IPS-20b (cell line): ENCODE measurements around the gene PPP1R12B.
"Not testable (repeated sequence)": the region's sequence is repeated elsewhere in the genome, so short reads cannot be mapped to it uniquely, and the experiment has no call there.

Source experiments
- H3K27ac ChIP-seq: one replicate; pipeline ENCODE4 v1.5.1; 2013; ENCODE audit warnings: low read length
- H3K27me3 ChIP-seq: 2 replicates; pipeline ENCODE4 v1.6.1; 2013; ENCODE audit warnings: mild to moderate bottlenecking, low read length, inconsistent platforms; ENCODE audit not compliant: insufficient read depth
- H3K36me3 ChIP-seq: 2 replicates; pipeline ENCODE4 v1.6.1; 2013; ENCODE audit warnings: low read depth, mild to moderate bottlenecking, inconsistent platforms, low read length, moderate library complexity; ENCODE audit not compliant: insufficient read depth
- H3K4me1 ChIP-seq: 2 replicates; pipeline ENCODE4 v1.6.1; 2013; ENCODE audit warnings: mild to moderate bottlenecking, control low read depth, inconsistent platforms, low read length, moderate library complexity; ENCODE audit not compliant: insufficient read depth
- H3K4me3 ChIP-seq: 2 replicates; pipeline ENCODE4 v1.5.1; 2013; ENCODE audit warnings: mild to moderate bottlenecking, low read length, inconsistent platforms
- H3K9ac ChIP-seq: 2 replicates; pipeline ENCODE4 v1.6.1; 2013; ENCODE audit warnings: low read depth, mild to moderate bottlenecking, inconsistent platforms, low read length, moderate library complexity
- H3K9me3 ChIP-seq: 2 replicates; pipeline ENCODE4 v1.6.1; 2013; ENCODE audit warnings: mild to moderate bottlenecking, low read depth, low read length, inconsistent platforms; ENCODE audit not compliant: insufficient read depth

Gene PPP1R12B

GRCh38 chr1:202569393-202570322 lies 221.2 kb downstream of the PPP1R12B start:
- H3K9ac ChIP-seq, result peak overlapping the region; percentile 31; the same call in 1 of the 2 replicates
- H3K27ac ChIP-seq, result no peak overlapping the region
- no peaks in the 10 kb centered on the region for H3K9me3 ChIP-seq
- peaks cover 39% of the 10 kb centered on the region for H3K4me1 ChIP-seq
- no peak overlapping the region for H3K4me3 ChIP-seq
- no peaks in the 10 kb centered on the region for H3K27me3 ChIP-seq
- H3K36me3 ChIP-seq, result no peaks in the 10 kb centered on the region

GRCh38 chr1:202571719-202572339 lies 223.3 kb downstream of the PPP1R12B start:
- Histone ChIP-seq H3K9me3 (no peaks in the 10 kb centered on the region), H3K27ac (no peak overlapping the region), H3K4me1 (peaks cover 32% of the 10 kb centered on the region), H3K27me3 (no peaks in the 10 kb centered on the region), H3K9ac (no peak overlapping the region), H3K4me3 (no peak overlapping the region), H3K36me3 (no peaks in the 10 kb centered on the region)

GRCh38 chr1:202572867-202573266 lies 224.4 kb downstream of the PPP1R12B start:
- no peaks in the 10 kb centered on the region for H3K9me3 ChIP-seq
- H3K4me1 ChIP-seq, result peaks cover 32% of the 10 kb centered on the region
- H3K27me3 ChIP-seq, result no peaks in the 10 kb centered on the region
- no peak overlapping the region for H3K4me3 ChIP-seq
- no peaks in the 10 kb centered on the region for H3K36me3 ChIP-seq
- no peak overlapping the region for H3K9ac ChIP-seq
- H3K27ac ChIP-seq, result no peak overlapping the region

- peaks cover 6% of the 10 kb centered on the region; the same call in 1 of the 2 replicates for H3K36me3 ChIP-seq
- H3K9me3 ChIP-seq, result no peaks in the 10 kb centered on the region
- H3K27me3 ChIP-seq, result no peaks in the 10 kb centered on the region
- H3K4me1 ChIP-seq, result peaks cover 42% of the 10 kb centered on the region
- no peak overlapping the region for H3K4me3 ChIP-seq
- no peak overlapping the region for H3K9ac ChIP-seq
- H3K27ac ChIP-seq, result no peak overlapping the region
These were observed 227.6 kb downstream of the PPP1R12B start for GRCh38 chr1:202575918-202576653.

GRCh38 chr1:202576816-202577215 lies 228.3 kb downstream of the PPP1R12B start:
- Histone ChIP-seq H3K9ac (peak overlapping the region; percentile 8; the same call in 1 of the 2 replicates), H3K27ac (no peak overlapping the region), H3K9me3 (no peaks in the 10 kb centered on the region), H3K4me1 (peaks cover 42% of the 10 kb centered on the region), H3K36me3 (peaks cover 11% of the 10 kb centered on the region; the same call in 1 of the 2 replicates), H3K27me3 (no peaks in the 10 kb centered on the region), H3K4me3 (no peak overlapping the region)

GRCh38 chr1:202577381-202577780 lies 228.9 kb downstream of the PPP1R12B start:
- Histone ChIP-seq H3K4me3 (no peak overlapping the region; the same call in 1 of the 2 replicates), H3K4me1 (peaks cover 42% of the 10 kb centered on the region), H3K27ac (peak overlapping the region; percentile 24), H3K9ac (peak overlapping the region; percentile 62; the same call in 1 of the 2 replicates), H3K36me3 (peaks cover 11% of the 10 kb centered on the region; the same call in 1 of the 2 replicates), H3K27me3 (no peaks in the 10 kb centered on the region), H3K9me3 (no peaks in the 10 kb centered on the region)

GRCh38 chr1:202578001-202578504 lies 229.6 kb downstream of the PPP1R12B start:
- Histone ChIP-seq H3K9ac (peak overlapping the region; percentile 62; the same call in 1 of the 2 replicates), H3K9me3 (no peaks in the 10 kb centered on the region), H3K27me3 (no peaks in the 10 kb centered on the region), H3K27ac (peak overlapping the region; percentile 13), H3K4me3 (peak overlapping the region; percentile 16; the same call in 1 of the 2 replicates), H3K36me3 (peaks cover 11% of the 10 kb centered on the region; the same call in 1 of the 2 replicates), H3K4me1 (peaks cover 42% of the 10 kb centered on the region)

GRCh38 chr1:202578565-202578964 lies 230.1 kb downstream of the PPP1R12B start:
- H3K27ac ChIP-seq, result peak overlapping the region; percentile 13
- peaks cover 42% of the 10 kb centered on the region for H3K4me1 ChIP-seq
- H3K27me3 ChIP-seq, result no peaks in the 10 kb centered on the region
- H3K9ac ChIP-seq, result peak overlapping the region; percentile 62; the same call in 1 of the 2 replicates
- no peaks in the 10 kb centered on the region for H3K9me3 ChIP-seq
- peaks cover 11% of the 10 kb centered on the region; the same call in 1 of the 2 replicates for H3K36me3 ChIP-seq
- H3K4me3 ChIP-seq, result peak overlapping the region; percentile 16; the same call in 1 of the 2 replicates

GRCh38 chr1:202579806-202580205 lies 231.3 kb downstream of the PPP1R12B start:
- Histone ChIP-seq H3K9ac (no peak overlapping the region), H3K4me3 (no peak overlapping the region), H3K36me3 (peaks cover 11% of the 10 kb centered on the region; the same call in 1 of the 2 replicates), H3K9me3 (no peaks in the 10 kb centered on the region), H3K27ac (no peak overlapping the region), H3K4me1 (peaks cover 42% of the 10 kb centered on the region), H3K27me3 (no peaks in the 10 kb centered on the region)

GRCh38 chr1:202580619-202581018 lies 232.1 kb downstream of the PPP1R12B start:
- H3K4me1 ChIP-seq, result peaks cover 42% of the 10 kb centered on the region
- no peak overlapping the region for H3K4me3 ChIP-seq
- H3K9me3 ChIP-seq, result no peaks in the 10 kb centered on the region
- H3K36me3 ChIP-seq, result peaks cover 11% of the 10 kb centered on the region; the same call in 1 of the 2 replicates
- H3K27ac ChIP-seq, result no peak overlapping the region
- H3K9ac ChIP-seq, result no peak overlapping the region
- H3K27me3 ChIP-seq, result no peaks in the 10 kb centered on the region

GRCh38 chr1:202582350-202582749 lies 233.9 kb downstream of the PPP1R12B start:
- H3K9me3 ChIP-seq, H3K9ac ChIP-seq, H3K4me3 ChIP-seq, H3K27me3 ChIP-seq, H3K27ac ChIP-seq: not testable (repeated sequence)
- Histone ChIP-seq H3K36me3 (peaks cover 11% of the 10 kb centered on the region; the same call in 1 of the 2 replicates), H3K4me1 (peaks cover 26% of the 10 kb centered on the region)
